Hepatocyte (in vitro differentiated cells): ENCODE data around the gene ZNF91.
"Not testable (repeated sequence)": the region's sequence is repeated elsewhere in the genome, so short reads cannot be mapped to it uniquely, and the experiment has no call there.

Source experiments
- EZH2 ChIP-seq: fragments of 200-600 bp; sonication (generic); IDR thresholded peaks from 2 replicates; pipeline ENCODE4 v1.6.1; 2016; ENCODE audit warnings: antibody characterized with exemption, mild to moderate bottlenecking, borderline replicate concordance
- TF ChIP-seq, protein P1 (sequence below): fragments of 200-600 bp; sonication (generic); IDR thresholded peaks from 2 replicates; pipeline ENCODE4 v1.5.1; 2016; ENCODE audit warnings: antibody characterized with exemption, mild to moderate bottlenecking; ENCODE audit not compliant: poor library complexity

DNA sequence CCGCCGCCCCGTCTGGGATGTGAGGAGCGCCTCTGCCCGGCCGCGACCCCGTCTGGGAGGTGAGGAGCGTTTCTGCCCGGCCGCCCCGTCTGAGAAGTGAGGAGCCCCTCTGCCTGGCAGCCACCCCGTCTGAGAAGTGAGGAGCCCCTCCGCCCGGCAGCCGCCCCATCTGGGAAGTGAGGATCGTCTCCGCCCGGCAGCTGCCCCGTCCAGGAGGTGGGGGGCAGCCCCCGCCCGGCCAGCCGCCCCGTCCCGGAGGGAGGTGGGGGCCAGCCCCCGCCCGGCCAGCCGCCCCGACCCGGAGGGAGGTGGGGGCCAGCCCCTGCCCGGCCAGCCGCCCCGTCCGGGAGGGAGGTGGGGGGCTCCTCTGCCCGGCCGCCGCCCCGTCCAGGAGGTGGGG lies 24.0 kb upstream of the ZNF91 start:
- TF ChIP-seq, protein P1, sequence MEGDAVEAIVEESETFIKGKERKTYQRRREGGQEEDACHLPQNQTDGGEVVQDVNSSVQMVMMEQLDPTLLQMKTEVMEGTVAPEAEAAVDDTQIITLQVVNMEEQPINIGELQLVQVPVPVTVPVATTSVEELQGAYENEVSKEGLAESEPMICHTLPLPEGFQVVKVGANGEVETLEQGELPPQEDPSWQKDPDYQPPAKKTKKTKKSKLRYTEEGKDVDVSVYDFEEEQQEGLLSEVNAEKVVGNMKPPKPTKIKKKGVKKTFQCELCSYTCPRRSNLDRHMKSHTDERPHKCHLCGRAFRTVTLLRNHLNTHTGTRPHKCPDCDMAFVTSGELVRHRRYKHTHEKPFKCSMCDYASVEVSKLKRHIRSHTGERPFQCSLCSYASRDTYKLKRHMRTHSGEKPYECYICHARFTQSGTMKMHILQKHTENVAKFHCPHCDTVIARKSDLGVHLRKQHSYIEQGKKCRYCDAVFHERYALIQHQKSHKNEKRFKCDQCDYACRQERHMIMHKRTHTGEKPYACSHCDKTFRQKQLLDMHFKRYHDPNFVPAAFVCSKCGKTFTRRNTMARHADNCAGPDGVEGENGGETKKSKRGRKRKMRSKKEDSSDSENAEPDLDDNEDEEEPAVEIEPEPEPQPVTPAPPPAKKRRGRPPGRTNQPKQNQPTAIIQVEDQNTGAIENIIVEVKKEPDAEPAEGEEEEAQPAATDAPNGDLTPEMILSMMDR, result not testable (repeated sequence)
- not testable (repeated sequence) for TF ChIP-seq EZH2
